GM12878 (cell line): ENCODE data around the gene FSHR. TPM values are rescaled to one million over a fixed set of nuclear protein-coding genes. Genes with fewer than 3 reads are reported as not detected.

Experiments used
- ATAC-seq: fragments of 200-7000 bp; cut with Tn5 transposase; 3 replicates; pipeline ENCODE4 v1.9.1; 2020; ENCODE audit warnings: mild to moderate bottlenecking, moderate library complexity
- BruUV-seq: library from RNA; stranded (reverse); fragments of 400-500 nt; replicated peaks from 2 replicates; lab custom pipeline; 2021; lab: Mats Ljungman, UMichigan
- CTCF ChIA-PET: fragments of 300-600 bp; sonication (Branson Sonifier 250); formaldehyde crosslinking; extraction: SDS; loops from one replicate; lab custom pipeline; 2021; ENCODE audit warnings: inconsistent platforms; lab: Yijun Ruan, JAX
- POLR2A ChIA-PET: fragments of 350-600 bp; formaldehyde crosslinking; extraction: SDS; loops from one replicate; lab custom pipeline; 2021; ENCODE audit warnings: inconsistent platforms; lab: Charles Lee
- RAD21 ChIA-PET: fragments of 300-600 bp; sonication (Branson Sonifier 250); formaldehyde crosslinking; loops from one replicate; lab custom pipeline; 2023; ENCODE audit warnings: antibody characterized with exemption; ENCODE audit not compliant: unreplicated experiment; lab: Charles Lee
- SMC1A ChIA-PET: fragments of 300-600 bp; sonication (Branson Sonifier 250); formaldehyde crosslinking; loops from one replicate; lab custom pipeline; 2023; ENCODE audit not compliant: unreplicated experiment, uncharacterized antibody; lab: Charles Lee
- DNase-seq: peaks from one replicate; pipeline ENCODE4 v3.0.0-alpha.2; 2011; ENCODE audit warnings: low read depth, low spot score
- FAIRE-seq: peaks from 3 replicates; lab custom pipeline; 2011; peaks lifted over from hg19 to GRCh38; lab: Jason Lieb, UNC
- H2AFZ ChIP-seq: 2 replicates; pipeline ENCODE4 v1.6.0; 2011; ENCODE audit warnings: low read depth, low read length, control low read depth; ENCODE audit not compliant: control insufficient read depth
- H3K27ac ChIP-seq: 2 replicates; pipeline ENCODE4 v1.5.1; 2011; ENCODE audit warnings: control low read depth; ENCODE audit not compliant: control insufficient read depth, insufficient read depth
- H3K27me3 ChIP-seq, 2 experiments: replicated peaks in 1 of 2; 2 replicates each; pipeline versions ENCODE4 v1.6.0 to v1.6.1; 2011; ENCODE audit warnings: low read length in 1 of 2; ENCODE audit not compliant: control insufficient read depth in 2 of 2, insufficient read depth in 2 of 2
- H3K36me3 ChIP-seq, 2 experiments: 2 replicates each; pipeline ENCODE4 v1.5.1; 2011; ENCODE audit warnings: low read length in 1 of 2; ENCODE audit not compliant: control insufficient read depth in 2 of 2, insufficient read depth in 2 of 2
- H3K4me1 ChIP-seq: 2 replicates; pipeline ENCODE4 v1.6.1; 2011; ENCODE audit warnings: mild to moderate bottlenecking, low read length, moderate library complexity, mixed read lengths; ENCODE audit not compliant: control insufficient read depth, insufficient read depth
- H3K4me2 ChIP-seq: 2 replicates; pipeline ENCODE4 v1.6.0; 2011; ENCODE audit warnings: control low read depth; ENCODE audit not compliant: control insufficient read depth, insufficient read depth
- H3K4me3 ChIP-seq: fragments of 200-600 bp; sonication (generic); 2 replicates; pipeline ENCODE4 v1.5.1; 2016
- H3K79me2 ChIP-seq: 2 replicates; pipeline ENCODE4 v1.6.0; 2011; ENCODE audit warnings: low read length; ENCODE audit not compliant: control insufficient read depth, insufficient read depth
- H3K9ac ChIP-seq: 2 replicates; pipeline ENCODE4 v1.8.0; 2011; ENCODE audit warnings: low read length, control low read depth, mixed read lengths; ENCODE audit not compliant: control insufficient read depth, insufficient read depth
- H3K9me3 ChIP-seq: replicated peaks from 3 replicates; pipeline ENCODE4 v1.5.1; 2011; ENCODE audit warnings: mild to moderate bottlenecking, low read length; ENCODE audit not compliant: control insufficient read depth, insufficient read depth
- H4K20me1 ChIP-seq: 2 replicates; pipeline ENCODE4 v1.6.0; 2011; ENCODE audit not compliant: control insufficient read depth, insufficient read depth
- BCL11A ChIP-seq: IDR thresholded peaks from 2 replicates; pipeline ENCODE4 v1.6.1; 2011; ENCODE audit warnings: low read depth, low read length
- CBX3 ChIP-seq: fragments of 200-600 bp; sonication (generic); IDR thresholded peaks from 2 replicates; pipeline ENCODE4 v1.6.1; 2016; ENCODE audit warnings: low read depth, borderline replicate concordance
- HDAC6 ChIP-seq: fragments of 200-600 bp; sonication (generic); IDR thresholded peaks from one replicate; pipeline ENCODE4 v1.8.0; 2017; ENCODE audit warnings: antibody characterized with exemption; ENCODE audit not compliant: unreplicated experiment
- JUND ChIP-seq: IDR thresholded peaks from 2 replicates; pipeline ENCODE4 v1.6.1; 2012; ENCODE audit warnings: low read depth, mild to moderate bottlenecking, low read length, improper control_type of control experiment, moderate library complexity
- KAT2A ChIP-seq: conservative IDR thresholded peaks from 2 replicates; pipeline ENCODE4 v1.6.1; 2011; ENCODE audit warnings: low read depth, low read length; ENCODE audit not compliant: control insufficient read depth
- NBN ChIP-seq: fragments of 450-650 bp; IDR thresholded peaks from 2 replicates; pipeline ENCODE4 v1.6.1; 2016
- NFIC ChIP-seq: IDR thresholded peaks from 2 replicates; pipeline ENCODE4 v1.6.1; 2012; ENCODE audit warnings: low read depth, mild to moderate bottlenecking, inconsistent platforms, low read length, moderate library complexity
- NFYB ChIP-seq: IDR thresholded peaks from 2 replicates; pipeline ENCODE4 v1.6.1; 2011; ENCODE audit warnings: low read depth, mild to moderate bottlenecking, low read length, improper control_type of control experiment, moderate library complexity; ENCODE audit not compliant: insufficient read depth
- POLR2AphosphoS2 ChIP-seq: IDR thresholded peaks from 2 replicates; pipeline ENCODE4 v1.6.1; 2011; ENCODE audit warnings: low read depth, mild to moderate bottlenecking, low read length, improper control_type of control experiment, moderate library complexity
- SMC3 ChIP-seq: IDR thresholded peaks from 2 replicates; pipeline ENCODE4 v1.6.1; 2011; ENCODE audit warnings: low read length, improper control_type of control experiment, borderline replicate concordance
- STAT3 ChIP-seq: IDR thresholded peaks from 2 replicates; pipeline ENCODE4 v1.6.1; 2011; ENCODE audit warnings: low read depth, low read length, improper control_type of control experiment
- TBL1XR1 ChIP-seq: IDR thresholded peaks from 2 replicates; pipeline ENCODE4 v1.6.1; 2012; ENCODE audit warnings: low read depth, low read length, improper control_type of control experiment
- ZBTB11 ChIP-seq: fragments of 450-650 bp; formaldehyde crosslinking; IDR thresholded peaks from 2 replicates; pipeline ENCODE4 v1.5.0; 2022; ENCODE audit warnings: mild to moderate bottlenecking, missing genetic modification characterization
- WGBS: methylation state at CpG from one replicate; pipeline ENCODE4 v1.1.6; 2016; ENCODE audit warnings: low lambda C conversion rate; ENCODE audit not compliant: insufficient replicate concordance, insufficient coverage; ENCODE audit errors: missing lambda C conversion rate; 5-methylcytosine and 5-hydroxymethylcytosine counted together
- in situ Hi-C: fragments of 300-500 bp; cut with MboI; formaldehyde crosslinking; loops from 9 replicates; pipeline ENCODE4 v1.14.3; 2018; ENCODE audit warnings: mixed read lengths
- intact Hi-C: fragments of 100-400 bp; cut with micrococcal nuclease; formaldehyde crosslinking; loops from one replicate; pipeline ENCODE4 v1.14.2; 2022; ENCODE audit not compliant: unreplicated experiment
- polyA plus RNA-seq, 11 experiments: library from polyadenylated mRNA; depleted of rRNA in 4 of 11; unstranded in 6 of 11; stranded (reverse) in 5 of 11; fragments of >200 nt; fragmentation: Nextera tagmentation in 4 of 11; fragmentation: Illumina TruSeq in 1 of 11; extraction: Ambion mirVana in 4 of 11; extraction: Trizol in 1 of 11; gene quantifications; 1 replicate in 1 of 11; 2 replicates in 10 of 11; pipeline versions ENCODE4 v1.2.1 to v1.2.3, GENCODE V29; 2011 to 2016; ENCODE audit warnings: inconsistent platforms in 2 of 11, missing spikeins in 2 of 11, low read depth in 1 of 11
- total RNA-seq, 4 experiments: library from RNA; depleted of rRNA in 3 of 4; stranded (reverse); fragments of >200 nt in 3 of 4; fragmentation: Illumina TruSeq in 1 of 4; extraction: Trizol in 1 of 4; gene quantifications; 2 replicates each; pipeline versions ENCODE4 v1.2.1 to v1.2.3, GENCODE V29; 2013 to 2021
- TF ChIP-seq, protein P1 (sequence below): fragments of 450-650 bp; IDR thresholded peaks from 2 replicates; pipeline ENCODE4 v1.6.1; 2018; ENCODE audit warnings: borderline replicate concordance, mild to moderate bottlenecking; ENCODE audit not compliant: partially characterized antibody
- TF ChIP-seq, protein P2 (sequence below): IDR thresholded peaks from 2 replicates; pipeline ENCODE4 v1.6.1; 2012; ENCODE audit warnings: mild to moderate bottlenecking, low read depth, low read length

The FSHR gene
- total and polyA plus RNA-seq, 10 of the 15 experiments (the other 5 are each of a cell fraction or from before 2014, with no cell fraction given), result not detected

DNA sequence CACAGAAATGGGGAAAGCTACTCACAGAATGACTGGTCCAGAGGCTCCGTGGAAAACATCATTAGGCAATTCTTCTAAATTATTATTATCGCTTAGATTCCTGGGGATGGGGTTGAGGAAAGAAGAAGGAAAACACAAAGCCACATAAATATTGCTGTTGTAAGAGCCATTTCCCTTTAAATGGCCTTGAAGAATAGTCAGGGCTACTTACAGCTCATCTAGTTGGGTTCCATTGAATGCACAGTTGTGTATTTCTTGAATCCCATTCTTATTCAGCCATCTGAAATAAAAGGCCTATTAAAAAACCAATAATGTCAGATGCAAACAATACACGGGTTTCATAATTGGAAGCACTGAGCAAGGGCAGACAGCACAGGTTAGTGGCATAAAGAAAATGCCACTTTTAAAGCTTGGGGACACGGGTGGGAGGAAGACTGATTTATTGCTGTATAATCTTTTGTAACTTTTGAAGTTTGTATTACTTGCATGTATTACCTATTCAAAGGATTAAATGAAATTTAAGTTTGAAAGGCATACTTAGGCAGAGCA lies 171.4 kb downstream of the FSHR start:
- Histone ChIP-seq H3K79me2 (no peaks in the 10 kb centered on the region), H3K27ac (no peak overlapping the region), H3K4me1 (no peaks in the 10 kb centered on the region), H4K20me1 (no peaks in the 10 kb centered on the region), H3K4me3 (no peak overlapping the region), H3K27me3 (no peaks in the 10 kb centered on the region), H2AFZ (no peak overlapping the region), H3K36me3 (no peaks in the 10 kb centered on the region), H3K9ac (no peak overlapping the region), H3K4me2 (no peak overlapping the region), H3K9me3 (no peaks in the 10 kb centered on the region)
- 35% methylated on average over 4 of the region's 4 CpGs for WGBS
- no TSS peak for BruUV-seq
- no peak for DNase-seq
- CTCF ChIA-PET, result no interaction called here
- no peak for FAIRE-seq
- RAD21 ChIA-PET, result no interaction called here
- POLR2A ChIA-PET, result no interaction called here
- no peak for TF ChIP-seq ZBTB11 (CRISPR knock-in tag)
- TF ChIP-seq STAT3, result no peak
- no peak for TF ChIP-seq TBL1XR1
- TF ChIP-seq SMC3, result no peak
- no peak for TF ChIP-seq NFIC
- TF ChIP-seq HDAC6, result no peak
- TF ChIP-seq NBN, result no peak
- no peak for TF ChIP-seq KAT2A
- no peak for TF ChIP-seq BCL11A
- TF ChIP-seq CBX3, result no peak
- TF ChIP-seq, protein P1, sequence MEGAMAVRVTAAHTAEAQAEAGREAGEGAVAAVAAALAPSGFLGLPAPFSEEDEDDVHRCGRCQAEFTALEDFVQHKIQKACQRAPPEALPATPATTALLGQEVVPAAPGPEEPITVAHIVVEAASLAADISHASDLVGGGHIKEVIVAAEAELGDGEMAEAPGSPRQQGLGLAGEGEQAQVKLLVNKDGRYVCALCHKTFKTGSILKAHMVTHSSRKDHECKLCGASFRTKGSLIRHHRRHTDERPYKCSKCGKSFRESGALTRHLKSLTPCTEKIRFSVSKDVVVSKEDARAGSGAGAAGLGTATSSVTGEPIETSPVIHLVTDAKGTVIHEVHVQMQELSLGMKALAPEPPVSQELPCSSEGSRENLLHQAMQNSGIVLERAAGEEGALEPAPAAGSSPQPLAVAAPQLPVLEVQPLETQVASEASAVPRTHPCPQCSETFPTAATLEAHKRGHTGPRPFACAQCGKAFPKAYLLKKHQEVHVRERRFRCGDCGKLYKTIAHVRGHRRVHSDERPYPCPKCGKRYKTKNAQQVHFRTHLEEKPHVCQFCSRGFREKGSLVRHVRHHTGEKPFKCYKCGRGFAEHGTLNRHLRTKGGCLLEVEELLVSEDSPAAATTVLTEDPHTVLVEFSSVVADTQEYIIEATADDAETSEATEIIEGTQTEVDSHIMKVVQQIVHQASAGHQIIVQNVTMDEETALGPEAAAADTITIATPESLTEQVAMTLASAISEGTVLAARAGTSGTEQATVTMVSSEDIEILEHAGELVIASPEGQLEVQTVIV, result no peak
- TF ChIP-seq, protein P2, sequence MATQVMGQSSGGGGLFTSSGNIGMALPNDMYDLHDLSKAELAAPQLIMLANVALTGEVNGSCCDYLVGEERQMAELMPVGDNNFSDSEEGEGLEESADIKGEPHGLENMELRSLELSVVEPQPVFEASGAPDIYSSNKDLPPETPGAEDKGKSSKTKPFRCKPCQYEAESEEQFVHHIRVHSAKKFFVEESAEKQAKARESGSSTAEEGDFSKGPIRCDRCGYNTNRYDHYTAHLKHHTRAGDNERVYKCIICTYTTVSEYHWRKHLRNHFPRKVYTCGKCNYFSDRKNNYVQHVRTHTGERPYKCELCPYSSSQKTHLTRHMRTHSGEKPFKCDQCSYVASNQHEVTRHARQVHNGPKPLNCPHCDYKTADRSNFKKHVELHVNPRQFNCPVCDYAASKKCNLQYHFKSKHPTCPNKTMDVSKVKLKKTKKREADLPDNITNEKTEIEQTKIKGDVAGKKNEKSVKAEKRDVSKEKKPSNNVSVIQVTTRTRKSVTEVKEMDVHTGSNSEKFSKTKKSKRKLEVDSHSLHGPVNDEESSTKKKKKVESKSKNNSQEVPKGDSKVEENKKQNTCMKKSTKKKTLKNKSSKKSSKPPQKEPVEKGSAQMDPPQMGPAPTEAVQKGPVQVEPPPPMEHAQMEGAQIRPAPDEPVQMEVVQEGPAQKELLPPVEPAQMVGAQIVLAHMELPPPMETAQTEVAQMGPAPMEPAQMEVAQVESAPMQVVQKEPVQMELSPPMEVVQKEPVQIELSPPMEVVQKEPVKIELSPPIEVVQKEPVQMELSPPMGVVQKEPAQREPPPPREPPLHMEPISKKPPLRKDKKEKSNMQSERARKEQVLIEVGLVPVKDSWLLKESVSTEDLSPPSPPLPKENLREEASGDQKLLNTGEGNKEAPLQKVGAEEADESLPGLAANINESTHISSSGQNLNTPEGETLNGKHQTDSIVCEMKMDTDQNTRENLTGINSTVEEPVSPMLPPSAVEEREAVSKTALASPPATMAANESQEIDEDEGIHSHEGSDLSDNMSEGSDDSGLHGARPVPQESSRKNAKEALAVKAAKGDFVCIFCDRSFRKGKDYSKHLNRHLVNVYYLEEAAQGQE, result no peak
- TF ChIP-seq POLR2AphosphoS2, result no peak
- TF ChIP-seq NFYB, result no peak
- no peak for TF ChIP-seq JUND
- SMC1A ChIA-PET, result no interaction called here
- in situ Hi-C loops (no loop called here), intact Hi-C loops (no loop called here)
- no peak for ATAC-seq
